HG02981 (cell line): ENCODE measurements around the gene KAT5.
"Not testable (repeated sequence)": the region's sequence is repeated elsewhere in the genome, so short reads cannot be mapped to it uniquely, and the experiment has no call there.

Experiments
- ATAC-seq: cut with Tn5 transposase; IDR thresholded peaks from one replicate; pipeline ENCODE4 v1.9.1; 2021; ENCODE audit warnings: mild to moderate bottlenecking, moderate library complexity; ENCODE audit not compliant: unreplicated experiment

The KAT5 gene

GRCh38 chr11:65708451-65708850 lies 3.6 kb upstream of the KAT5 start:
- no peak for ATAC-seq

- ATAC-seq: no peak
Observed at GRCh38 chr11:65709661-65710060, 2.4 kb upstream of the KAT5 start.

GRCh38 chr11:65710421-65710820 lies 1.6 kb upstream of the KAT5 start:
- ATAC-seq: no peak

- no peak for ATAC-seq
Observed at GRCh38 chr11:65712633-65713076, 603 bp downstream of the KAT5 start.

DNA sequence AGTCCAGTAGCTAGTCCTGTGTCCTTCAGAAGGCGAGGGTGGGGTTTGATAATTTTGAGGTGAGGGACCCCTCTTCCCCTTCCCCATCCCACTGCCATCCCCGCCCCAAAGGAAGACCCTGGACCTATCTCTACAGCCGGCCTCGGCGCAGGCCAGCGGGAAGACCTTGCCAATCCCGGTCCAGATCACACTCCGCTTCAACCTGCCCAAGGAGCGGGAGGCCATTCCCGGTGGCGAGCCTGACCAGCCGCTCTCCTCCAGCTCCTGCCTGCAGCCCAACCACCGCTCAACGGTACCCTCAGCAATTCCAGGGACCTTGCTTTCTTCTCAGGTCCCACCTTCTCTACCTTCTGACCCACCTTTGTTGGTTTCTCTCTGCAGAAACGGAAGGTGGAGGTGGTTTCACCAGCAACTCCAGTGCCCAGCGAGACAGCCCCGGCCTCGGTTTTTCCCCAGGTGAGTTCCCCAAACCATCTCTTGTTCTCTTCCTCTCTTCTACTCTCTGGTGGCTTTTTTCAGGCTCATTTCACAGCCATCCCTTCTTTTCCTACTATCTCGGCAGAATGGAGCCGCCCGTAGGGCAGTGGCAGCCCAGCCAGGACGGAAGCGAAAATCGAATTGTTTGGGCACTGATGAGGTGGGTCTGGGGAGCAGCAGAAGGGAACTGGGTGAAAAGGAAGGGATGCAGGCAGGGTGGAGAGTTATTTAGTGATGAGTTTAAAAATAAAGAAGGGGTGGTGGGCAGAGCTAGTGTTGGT lies 1.3 kb downstream of the KAT5 start:
- ATAC-seq: no peak

DNA sequence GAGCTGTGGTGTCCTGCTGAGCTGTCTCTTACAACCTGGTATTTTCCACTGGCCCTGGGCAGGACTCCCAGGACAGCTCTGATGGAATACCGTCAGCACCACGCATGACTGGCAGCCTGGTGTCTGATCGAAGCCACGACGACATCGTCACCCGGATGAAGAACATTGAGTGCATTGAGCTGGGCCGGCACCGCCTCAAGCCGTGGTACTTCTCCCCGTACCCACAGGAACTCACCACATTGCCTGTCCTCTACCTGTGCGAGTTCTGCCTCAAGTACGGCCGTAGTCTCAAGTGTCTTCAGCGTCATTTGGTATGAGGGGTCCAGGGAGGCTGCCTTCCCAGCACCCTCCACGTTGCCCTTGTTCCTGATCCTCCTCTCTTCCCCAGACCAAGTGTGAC lies 2.4 kb downstream of the KAT5 start:
- no peak for ATAC-seq

DNA sequence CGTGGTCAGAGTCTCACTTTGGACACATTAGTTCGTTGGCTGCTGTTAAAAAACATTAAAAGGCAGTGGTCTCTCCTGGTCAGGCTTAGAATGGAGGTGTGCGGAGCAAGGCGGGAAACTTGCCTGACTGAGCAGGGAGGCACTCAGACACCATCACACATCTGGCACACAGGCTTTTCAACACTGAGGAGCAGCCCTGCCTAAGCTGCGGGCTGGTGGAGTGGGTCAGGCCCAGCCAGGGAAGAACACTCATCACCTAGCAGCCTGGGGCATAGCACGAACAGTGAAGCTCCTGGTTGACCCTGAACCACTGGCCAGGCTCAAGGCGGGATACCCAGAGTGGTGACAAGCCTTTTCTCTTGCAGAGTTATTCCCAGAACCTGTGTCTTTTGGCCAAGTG lies 4.2 kb downstream of the KAT5 start:
- no peak for ATAC-seq

DNA sequence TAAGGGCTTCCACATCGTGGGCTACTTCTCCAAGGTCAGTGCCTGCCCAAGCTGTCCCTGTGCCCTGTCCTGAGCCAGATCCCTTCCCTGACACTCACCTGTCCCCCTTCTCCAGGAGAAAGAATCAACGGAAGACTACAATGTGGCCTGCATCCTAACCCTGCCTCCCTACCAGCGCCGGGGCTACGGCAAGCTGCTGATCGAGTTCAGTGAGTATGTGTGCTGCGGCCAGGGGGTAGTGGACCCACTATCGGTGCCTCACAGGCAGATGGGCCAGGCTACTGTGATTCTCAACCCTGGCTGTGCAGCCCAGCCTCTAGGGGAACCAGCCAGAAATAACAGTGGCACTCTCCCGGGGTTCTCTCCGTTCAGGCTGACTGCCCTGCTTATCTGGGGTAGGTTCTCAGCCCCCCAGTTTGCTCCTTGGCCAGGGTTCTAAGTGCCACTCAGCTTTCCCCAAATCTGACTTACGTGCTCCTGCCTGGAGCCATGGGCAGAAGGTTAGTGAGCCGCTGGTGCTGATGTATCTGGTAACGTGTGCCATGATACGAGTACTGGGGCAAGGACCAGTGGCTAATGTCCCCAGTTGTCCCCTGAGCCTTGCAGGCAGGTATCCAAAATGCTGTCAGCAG lies 4.8 kb downstream of the KAT5 start:
- ATAC-seq: no peak

- no peak for ATAC-seq
Observed at GRCh38 chr11:65717906-65718305, 5.9 kb downstream of the KAT5 start.

GRCh38 chr11:65718531-65718930 lies 6.5 kb downstream of the KAT5 start:
- ATAC-seq: no peak

GRCh38 chr11:65718964-65719492 lies 7.0 kb downstream of the KAT5 start:
- ATAC-seq: no peak

DNA sequence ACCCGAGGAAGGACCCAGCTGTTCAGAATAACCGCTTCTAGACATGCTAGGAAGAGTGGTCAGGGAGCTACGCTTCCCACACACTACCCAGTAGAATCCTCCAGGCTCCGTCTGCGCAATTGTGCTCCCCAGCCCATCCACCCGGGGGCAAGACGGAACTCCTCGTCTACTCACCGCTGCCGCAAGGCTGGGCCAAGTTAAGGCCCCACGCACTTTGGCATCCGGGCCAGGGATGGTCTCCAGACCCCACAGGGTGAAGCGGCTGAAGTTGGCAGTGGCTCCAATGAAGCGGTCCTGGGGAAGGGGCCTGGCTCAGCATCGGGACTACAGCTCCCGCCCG lies 7.8 kb downstream of the KAT5 start:
- peak; percentile 9 for ATAC-seq

DNA sequence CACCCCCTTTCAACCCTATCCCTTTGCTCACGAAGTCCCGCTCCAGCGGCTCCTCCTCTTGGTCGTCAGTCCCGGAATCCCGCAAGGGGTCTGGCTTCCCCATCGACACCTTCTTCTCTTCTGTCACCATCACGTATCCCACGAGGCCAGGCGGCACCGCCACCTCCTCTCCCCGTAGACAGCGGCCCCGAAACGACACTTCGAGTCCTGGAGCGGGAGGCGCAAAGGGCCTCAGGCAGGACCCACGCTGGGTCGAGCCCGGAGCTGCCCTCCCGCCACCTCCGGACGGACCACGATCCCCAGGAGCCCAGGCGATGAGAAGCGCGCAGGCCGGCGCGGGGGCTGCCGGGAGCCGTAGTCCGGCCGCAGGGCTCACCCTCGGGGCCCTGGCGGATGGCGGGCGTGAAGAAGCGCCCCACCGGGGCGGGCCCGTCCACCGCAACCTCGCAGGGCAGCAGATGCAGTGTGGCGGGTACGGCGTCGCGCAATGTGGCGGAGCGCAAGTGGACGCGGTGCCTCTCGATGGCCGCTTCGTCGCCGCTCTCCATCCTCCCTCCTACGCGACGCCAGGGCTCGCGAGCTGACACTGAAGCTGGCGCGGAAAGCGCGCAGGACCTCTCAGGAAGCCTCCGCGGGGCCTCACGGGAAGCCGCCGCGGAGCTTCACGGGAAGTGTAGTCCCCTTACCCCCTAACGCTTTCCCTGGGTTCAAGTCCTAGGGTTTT lies 8.3 kb downstream of the KAT5 start, which contains the start of gene RNASEH2C:
RNASEH2C (minus strand) TSS at position 588 of the 724 bp plus-strand sequence; CDS start at position 548, 40 bp downstream.
- peak; percentile 72 for ATAC-seq

DNA sequence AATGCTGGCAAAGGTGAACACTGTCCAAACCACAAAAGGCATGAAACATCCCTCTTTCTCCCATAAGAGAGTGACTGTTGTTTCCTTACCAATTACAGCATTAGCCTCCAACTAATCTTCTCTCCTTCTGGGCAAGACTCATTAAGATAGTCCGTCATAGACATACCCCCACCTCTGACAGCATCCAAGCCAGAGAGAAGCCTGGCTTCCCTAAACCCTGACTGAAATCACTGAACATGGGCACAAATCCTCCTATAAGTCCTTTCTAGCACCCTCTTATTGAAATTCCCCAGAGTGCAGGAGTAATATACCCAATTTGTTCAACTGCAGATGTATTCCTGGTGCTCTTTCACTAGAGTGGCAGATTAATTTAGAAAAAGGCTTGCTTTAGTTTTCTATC lies 10.2 kb downstream of the KAT5 start:
- no peak for ATAC-seq

GRCh38 chr11:65726660-65727059 lies 14.6 kb downstream of the KAT5 start:
- ATAC-seq: no peak

GRCh38 chr11:65727865-65728264 lies 15.8 kb downstream of the KAT5 start:
- ATAC-seq: no peak

GRCh38 chr11:65730461-65730860 lies 18.4 kb downstream of the KAT5 start:
- no peak for ATAC-seq

DNA sequence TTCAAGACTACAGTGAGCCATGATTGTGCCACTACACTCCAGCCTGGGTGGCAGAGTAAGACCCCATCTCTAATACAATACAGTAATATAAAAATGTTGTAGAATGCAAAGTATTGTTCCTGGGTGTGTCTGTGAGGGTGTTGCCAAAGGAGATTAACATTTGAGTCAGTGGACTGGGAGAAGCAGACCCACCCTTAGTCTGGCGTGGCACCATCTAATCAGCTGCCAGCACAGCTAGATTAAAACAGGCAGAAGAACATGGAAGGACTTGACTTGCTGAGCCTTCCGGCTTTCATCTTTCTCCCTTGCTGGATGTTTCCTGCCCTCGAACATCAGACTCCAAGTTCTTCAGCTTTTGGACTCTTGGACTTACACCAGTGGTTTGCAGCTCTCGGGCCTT lies 23.1 kb downstream of the KAT5 start:
- ATAC-seq: not testable (repeated sequence)

DNA sequence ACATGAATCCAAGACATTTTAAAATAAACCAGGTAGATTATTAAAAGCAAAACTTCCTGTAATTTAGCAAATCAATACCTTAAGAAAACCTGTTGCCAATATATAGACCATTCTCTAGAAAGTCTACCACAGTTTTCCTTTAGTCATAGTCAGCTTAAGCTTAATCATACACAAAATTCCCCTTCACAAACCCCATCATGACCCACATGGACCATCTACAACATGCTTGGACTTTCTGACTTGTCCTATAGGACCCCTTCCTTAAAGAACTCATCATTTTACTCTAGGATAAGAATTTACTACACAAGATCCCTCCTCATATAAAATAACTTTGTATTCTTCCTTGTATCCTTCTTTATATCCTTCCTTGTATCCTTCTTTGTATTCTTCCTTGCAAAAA lies 24.8 kb downstream of the KAT5 start:
- ATAC-seq: no peak

DNA sequence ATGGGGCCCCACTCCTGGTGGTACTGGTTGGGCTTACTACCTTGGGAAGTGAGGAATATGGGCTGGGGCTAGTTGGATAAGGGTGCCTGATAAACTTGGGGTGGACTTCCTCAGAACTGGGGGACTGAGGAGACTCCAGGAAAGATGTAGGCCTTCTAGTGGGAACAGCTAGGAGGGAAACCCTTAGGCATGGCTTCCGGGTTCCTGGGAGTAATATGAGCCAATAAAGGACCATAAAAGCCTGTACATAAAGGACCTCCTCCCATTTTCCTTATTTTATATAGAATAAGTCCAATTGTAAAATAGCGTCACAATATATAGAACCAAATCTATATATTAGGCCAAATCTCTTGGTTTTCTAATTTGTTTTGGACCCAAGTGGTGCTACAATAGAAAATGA lies 27.0 kb downstream of the KAT5 start:
- no peak for ATAC-seq

GRCh38 chr11:65741185-65741584 lies 29.1 kb downstream of the KAT5 start:
- ATAC-seq: no peak

GRCh38 chr11:65742353-65742752 lies 30.3 kb downstream of the KAT5 start:
- no peak for ATAC-seq
